Activated CD4-positive, alpha-beta T cell treated with anti-CD3 and anti-CD28 coated beads, Interleukin-2, amount 10 ng/mL, durations not matched to agents 24 days and 14 days (primary cell): ENCODE results near the gene PIEZO1. TPM values are rescaled to one million over a fixed set of nuclear protein-coding genes. Genes with fewer than 3 reads are reported as not detected.

Source experiments
- DNase-seq: peaks from one replicate; pipeline ENCODE4 v3.0.0; 2022
- H3K27ac Mint-ChIP-seq: one replicate; pipeline ENCODE4 v1.8.0; 2022; ENCODE audit warnings: mild to moderate bottlenecking, mixed read lengths
- H3K27me3 Mint-ChIP-seq: one replicate; pipeline ENCODE4 v1.8.0; 2022; ENCODE audit warnings: mixed read lengths
- H3K36me3 Mint-ChIP-seq: one replicate; pipeline ENCODE4 v1.8.0; 2022; ENCODE audit warnings: low read depth, mild to moderate bottlenecking, mixed read lengths
- H3K4me1 Mint-ChIP-seq: one replicate; pipeline ENCODE4 v1.8.0; 2021; ENCODE audit warnings: mixed read lengths
- H3K4me3 Mint-ChIP-seq: one replicate; pipeline ENCODE4 v1.8.0; 2022; ENCODE audit warnings: mild to moderate bottlenecking, moderate library complexity, mixed read lengths
- H3K9me3 Mint-ChIP-seq: one replicate; pipeline ENCODE4 v1.8.0; 2021; ENCODE audit warnings: mixed read lengths
- intact Hi-C: fragments of 100-400 bp; cut with micrococcal nuclease; formaldehyde crosslinking; loops from one replicate; pipeline ENCODE4 v1.15.1; 2023
- total RNA-seq: library from RNA; stranded (reverse); gene quantifications from 2 replicates; pipeline ENCODE4 v1.2.3, GENCODE V29; 2022

The PIEZO1 gene
- total RNA-seq, 1 donor from 2014 or later: 226 TPM

- DNase-seq: no peak
- H3K27ac Mint-ChIP-seq: no peak overlapping the region
- no peak overlapping the region for H3K4me3 Mint-ChIP-seq
- no peaks in the 10 kb centered on the region for H3K27me3 Mint-ChIP-seq
- H3K36me3 Mint-ChIP-seq: peaks cover 2% of the 10 kb centered on the region
- intact Hi-C loops: no loop called here
- no peaks in the 10 kb centered on the region for H3K9me3 Mint-ChIP-seq
- H3K4me1 Mint-ChIP-seq: no peaks in the 10 kb centered on the region
Observed at GRCh38 chr16:88822281-88823040, 37.4 kb upstream of the PIEZO1 start.

- H3K27ac Mint-ChIP-seq: no peak overlapping the region
- no peaks in the 10 kb centered on the region for H3K27me3 Mint-ChIP-seq
- DNase-seq: no peak
- no peaks in the 10 kb centered on the region for H3K4me1 Mint-ChIP-seq
- H3K4me3 Mint-ChIP-seq: no peak overlapping the region
- H3K9me3 Mint-ChIP-seq: no peaks in the 10 kb centered on the region
- intact Hi-C loops: no loop called here
- peaks cover 2% of the 10 kb centered on the region for H3K36me3 Mint-ChIP-seq
Observed at GRCh38 chr16:88821168-88821850, 36.3 kb upstream of the PIEZO1 start.

GRCh38 chr16:88820385-88821025 is 35.5 kb upstream of the PIEZO1 start:
- H3K36me3 Mint-ChIP-seq: no peaks in the 10 kb centered on the region

GRCh38 chr16:88819126-88819525 is 34.1 kb upstream of the PIEZO1 start:
- Mint-ChIP-seq H3K4me1 (no peaks in the 10 kb centered on the region), H3K27me3 (no peaks in the 10 kb centered on the region), H3K36me3 (no peaks in the 10 kb centered on the region), H3K9me3 (no peaks in the 10 kb centered on the region), H3K4me3 (no peak overlapping the region), H3K27ac (no peak overlapping the region)
- intact Hi-C loops: no loop called here
- no peak for DNase-seq

More at GRCh38 chr16:88820385-88821025, 35.5 kb upstream of the PIEZO1 start:
- H3K4me3 Mint-ChIP-seq: no peak overlapping the region
- no peaks in the 10 kb centered on the region for H3K27me3 Mint-ChIP-seq
- H3K27ac Mint-ChIP-seq: no peak overlapping the region
- no peak for DNase-seq
- no peaks in the 10 kb centered on the region for H3K9me3 Mint-ChIP-seq
- intact Hi-C loops: no loop called here
- no peaks in the 10 kb centered on the region for H3K4me1 Mint-ChIP-seq

GRCh38 chr16:88818575-88818874 is 33.5 kb upstream of the PIEZO1 start:
- DNase-seq: no peak
- intact Hi-C loops: no loop called here
- Mint-ChIP-seq H3K27ac (no peak overlapping the region), H3K27me3 (no peaks in the 10 kb centered on the region), H3K9me3 (no peaks in the 10 kb centered on the region), H3K4me1 (no peaks in the 10 kb centered on the region), H3K36me3 (no peaks in the 10 kb centered on the region), H3K4me3 (no peak overlapping the region)

- no peak overlapping the region for H3K27ac Mint-ChIP-seq
- no peak overlapping the region for H3K4me3 Mint-ChIP-seq
- H3K9me3 Mint-ChIP-seq: no peaks in the 10 kb centered on the region
- intact Hi-C loops: no loop called here
- no peaks in the 10 kb centered on the region for H3K36me3 Mint-ChIP-seq
- no peaks in the 10 kb centered on the region for H3K4me1 Mint-ChIP-seq
- H3K27me3 Mint-ChIP-seq: no peaks in the 10 kb centered on the region
- DNase-seq: no peak
Observed at GRCh38 chr16:88817785-88818574, 33.0 kb upstream of the PIEZO1 start.

- Mint-ChIP-seq H3K27ac (no peak overlapping the region), H3K27me3 (no peaks in the 10 kb centered on the region), H3K9me3 (no peaks in the 10 kb centered on the region), H3K36me3 (no peaks in the 10 kb centered on the region), H3K4me1 (peaks cover 4% of the 10 kb centered on the region), H3K4me3 (no peak overlapping the region)
- intact Hi-C loops: loop anchor here (1.0 kb wide), 2 partner anchors 40 to 350 kb away; partner anchors contain the start of gene TRAPPC2L
- no peak for DNase-seq
Observed at GRCh38 chr16:88816736-88817535, 31.9 kb upstream of the PIEZO1 start.

- DNase-seq: peak; percentile 86
- H3K36me3 Mint-ChIP-seq: no peaks in the 10 kb centered on the region
- H3K9me3 Mint-ChIP-seq: no peaks in the 10 kb centered on the region
- no peak overlapping the region for H3K27ac Mint-ChIP-seq
- H3K4me3 Mint-ChIP-seq: no peak overlapping the region
- intact Hi-C loops: loop anchor here (1.0 kb wide), 2 partner anchors 41 to 351 kb away; partner anchors contain the start of gene TRAPPC2L
- H3K27me3 Mint-ChIP-seq: no peaks in the 10 kb centered on the region
- H3K4me1 Mint-ChIP-seq: peaks cover 4% of the 10 kb centered on the region
Observed at GRCh38 chr16:88815901-88816589, 31.0 kb upstream of the PIEZO1 start.

GRCh38 chr16:88815227-88815626 is 30.2 kb upstream of the PIEZO1 start:
- H3K27ac Mint-ChIP-seq: no peak overlapping the region
- H3K4me1 Mint-ChIP-seq: peaks cover 4% of the 10 kb centered on the region
- H3K4me3 Mint-ChIP-seq: no peak overlapping the region
- peaks cover 6% of the 10 kb centered on the region for H3K36me3 Mint-ChIP-seq
- no peak for DNase-seq
- H3K9me3 Mint-ChIP-seq: no peaks in the 10 kb centered on the region
- intact Hi-C loops: no loop called here
- H3K27me3 Mint-ChIP-seq: no peaks in the 10 kb centered on the region

GRCh38 chr16:88814144-88814502 is 29.1 kb upstream of the PIEZO1 start:
- Mint-ChIP-seq H3K36me3 (peaks cover 14% of the 10 kb centered on the region), H3K27ac (no peak overlapping the region), H3K9me3 (no peaks in the 10 kb centered on the region), H3K4me3 (peak overlapping the region; percentile 44), H3K27me3 (no peaks in the 10 kb centered on the region), H3K4me1 (peaks cover 15% of the 10 kb centered on the region)
- intact Hi-C loops: loop anchor here (5.0 kb wide), 1 partner anchor 403 kb away; the partner anchor contains the start of gene ZNF778
- no peak for DNase-seq

- Mint-ChIP-seq H3K4me1 (peaks cover 15% of the 10 kb centered on the region), H3K27me3 (no peaks in the 10 kb centered on the region), H3K9me3 (no peaks in the 10 kb centered on the region), H3K27ac (no peak overlapping the region), H3K36me3 (peaks cover 19% of the 10 kb centered on the region), H3K4me3 (peak overlapping the region; percentile 89)
- intact Hi-C loops: loop anchor here (2.0 to 5.0 kb wide), 2 partner anchors 31 to 404 kb away; partner anchors contain the start of gene ZNF778
- DNase-seq: no peak
Observed at GRCh38 chr16:88813269-88814143, 28.5 kb upstream of the PIEZO1 start.
